ENCODE data around the gene ZNF576. TPM values are rescaled to one million over a fixed set of nuclear protein-coding genes. Genes with fewer than 3 reads are reported as not detected.
A peak's percentile ranks its signal among the peaks of the same experiment; 100 is the strongest.
"Not testable (repeated sequence)": the region's sequence is repeated elsewhere in the genome, so short reads cannot be mapped to it uniquely, and the experiment has no call there.

The ZNF576 gene, protein sequence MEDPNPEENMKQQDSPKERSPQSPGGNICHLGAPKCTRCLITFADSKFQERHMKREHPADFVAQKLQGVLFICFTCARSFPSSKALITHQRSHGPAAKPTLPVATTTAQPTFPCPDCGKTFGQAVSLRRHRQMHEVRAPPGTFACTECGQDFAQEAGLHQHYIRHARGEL
- 39.9 TPM for polyA plus RNA-seq (2012; ENCODE audit: insufficient read depth, insufficient read length, low read depth)

DNA sequence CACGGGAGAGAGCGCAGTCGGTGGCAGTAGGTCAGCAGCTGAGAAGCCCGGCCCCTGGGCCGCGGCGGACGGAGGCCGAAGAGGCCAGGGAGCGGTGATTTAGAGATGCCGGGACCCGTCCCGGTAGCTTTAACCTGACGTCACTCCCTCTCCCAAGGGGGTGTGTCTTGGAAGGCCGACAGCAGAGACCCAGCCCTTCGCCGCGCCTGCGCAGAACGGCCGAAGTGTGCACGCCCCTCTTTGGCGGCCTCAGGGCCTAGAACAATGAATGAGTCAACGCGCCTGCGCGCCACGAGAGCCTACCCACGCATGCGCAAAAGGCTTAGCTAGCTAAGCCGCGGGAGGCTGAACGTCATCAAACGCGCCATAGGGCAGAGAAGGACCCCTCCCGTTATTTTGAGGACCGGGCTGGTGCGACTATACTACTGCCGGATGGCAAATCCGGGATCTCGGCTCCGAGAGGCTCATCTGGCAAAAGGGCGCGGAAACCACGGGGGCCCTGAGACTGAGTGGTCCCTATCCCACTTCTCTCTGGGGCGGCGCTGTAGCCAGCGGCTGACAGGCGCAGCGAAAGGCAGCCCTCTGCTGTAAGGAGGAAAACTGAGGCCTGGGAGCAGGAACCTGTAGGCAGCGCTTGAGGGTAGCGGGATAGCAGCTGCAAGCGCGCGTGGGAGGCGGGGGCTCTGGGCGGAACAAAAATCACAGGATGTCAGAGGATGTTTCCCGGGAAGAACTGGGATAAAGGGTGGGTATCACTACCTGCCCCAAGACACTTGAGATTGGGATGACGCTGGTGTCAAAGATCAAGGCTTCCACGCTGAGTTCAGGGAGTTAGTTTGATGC is at the start of gene ZNF576, which contains the start of gene IRGQ:
TSS of gene ZNF576 (plus strand) at position 597 of the 843 bp plus-strand sequence. CDS start 514 bp downstream, outside the sequence.
TSS of gene IRGQ (minus strand) at position 136 of the 843 bp plus-strand sequence. CDS start 796 bp downstream, outside the sequence.
- TF ChIP-seq, protein P1, sequence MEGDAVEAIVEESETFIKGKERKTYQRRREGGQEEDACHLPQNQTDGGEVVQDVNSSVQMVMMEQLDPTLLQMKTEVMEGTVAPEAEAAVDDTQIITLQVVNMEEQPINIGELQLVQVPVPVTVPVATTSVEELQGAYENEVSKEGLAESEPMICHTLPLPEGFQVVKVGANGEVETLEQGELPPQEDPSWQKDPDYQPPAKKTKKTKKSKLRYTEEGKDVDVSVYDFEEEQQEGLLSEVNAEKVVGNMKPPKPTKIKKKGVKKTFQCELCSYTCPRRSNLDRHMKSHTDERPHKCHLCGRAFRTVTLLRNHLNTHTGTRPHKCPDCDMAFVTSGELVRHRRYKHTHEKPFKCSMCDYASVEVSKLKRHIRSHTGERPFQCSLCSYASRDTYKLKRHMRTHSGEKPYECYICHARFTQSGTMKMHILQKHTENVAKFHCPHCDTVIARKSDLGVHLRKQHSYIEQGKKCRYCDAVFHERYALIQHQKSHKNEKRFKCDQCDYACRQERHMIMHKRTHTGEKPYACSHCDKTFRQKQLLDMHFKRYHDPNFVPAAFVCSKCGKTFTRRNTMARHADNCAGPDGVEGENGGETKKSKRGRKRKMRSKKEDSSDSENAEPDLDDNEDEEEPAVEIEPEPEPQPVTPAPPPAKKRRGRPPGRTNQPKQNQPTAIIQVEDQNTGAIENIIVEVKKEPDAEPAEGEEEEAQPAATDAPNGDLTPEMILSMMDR (IDR thresholded peaks at IDR 0.05; ENCODE audit: low read depth, low read length), result no peak
- no peaks in the 10 kb centered on the region for H3K4me1 ChIP-seq
- no peaks in the 10 kb centered on the region for H3K9me3 ChIP-seq
- H3K36me3 ChIP-seq, result peaks cover 13% of the 10 kb centered on the region; the same call in 1 of the 2 replicates
- H3K27me3 ChIP-seq, result no peaks in the 10 kb centered on the region
- peak within 1 kb of the TSS; percentile 92 for H3K4me3 ChIP-seq (ENCODE audit: low read depth, low read length)
- peak; percentile 100 for DNase-seq

DNA sequence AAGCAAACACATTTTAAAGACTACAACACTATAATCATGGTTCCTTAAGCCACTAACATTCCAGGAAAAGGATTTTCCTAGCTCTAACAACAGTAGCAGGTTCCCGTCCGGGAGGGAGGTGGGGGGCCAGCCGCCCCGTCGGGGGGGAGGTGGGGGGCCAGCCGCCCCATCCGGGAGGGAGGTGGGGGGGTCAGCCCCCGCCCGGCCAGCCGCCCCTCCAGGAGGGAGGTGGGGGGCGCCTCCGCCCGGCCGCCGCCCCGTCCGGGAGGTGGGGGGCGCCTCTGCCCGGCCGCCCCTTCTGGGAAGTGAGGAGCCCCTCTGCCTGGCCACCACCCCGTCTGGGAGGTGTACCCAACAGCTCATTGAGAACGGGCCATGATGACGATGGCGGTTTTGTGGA is 48.5 kb upstream of the ZNF576 start:
- peaks cover 17% of the 10 kb centered on the region for H3K36me3 ChIP-seq
- H3K9me3 ChIP-seq; DNase-seq; H3K4me1 ChIP-seq; H3K4me3 ChIP-seq (ENCODE audit: low read depth, low read length); H3K27me3 ChIP-seq: not testable (repeated sequence)

DNA sequence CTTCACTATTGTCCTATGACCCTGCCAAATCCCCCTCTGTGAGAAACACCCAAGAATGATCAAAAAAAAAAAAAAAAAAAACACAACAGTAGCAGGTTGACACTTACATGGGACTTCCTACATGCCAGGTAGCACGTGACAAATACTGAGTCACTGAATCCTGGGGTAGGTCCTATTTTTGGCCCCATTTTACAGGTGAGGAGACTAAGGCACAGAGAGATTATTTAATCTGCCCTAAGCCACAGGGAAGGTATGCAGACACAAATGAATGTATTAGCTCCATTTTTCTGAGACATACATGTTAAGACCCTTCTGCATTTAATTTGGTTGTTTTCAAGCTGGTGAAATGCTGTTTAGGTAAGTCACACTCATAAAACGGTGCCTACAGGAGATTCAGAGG is 47.7 kb upstream of the ZNF576 start:
- Histone ChIP-seq H3K9me3 (no peaks in the 10 kb centered on the region), H3K4me3 (ENCODE audit: low read depth, low read length) (no peak overlapping the region), H3K4me1 (no peaks in the 10 kb centered on the region), H3K36me3 (peaks cover 22% of the 10 kb centered on the region), H3K27me3 (no peaks in the 10 kb centered on the region)
- TF ChIP-seq, protein P1 (IDR thresholded peaks at IDR 0.05; ENCODE audit: low read depth, low read length), result no peak
- no peak for DNase-seq

DNA sequence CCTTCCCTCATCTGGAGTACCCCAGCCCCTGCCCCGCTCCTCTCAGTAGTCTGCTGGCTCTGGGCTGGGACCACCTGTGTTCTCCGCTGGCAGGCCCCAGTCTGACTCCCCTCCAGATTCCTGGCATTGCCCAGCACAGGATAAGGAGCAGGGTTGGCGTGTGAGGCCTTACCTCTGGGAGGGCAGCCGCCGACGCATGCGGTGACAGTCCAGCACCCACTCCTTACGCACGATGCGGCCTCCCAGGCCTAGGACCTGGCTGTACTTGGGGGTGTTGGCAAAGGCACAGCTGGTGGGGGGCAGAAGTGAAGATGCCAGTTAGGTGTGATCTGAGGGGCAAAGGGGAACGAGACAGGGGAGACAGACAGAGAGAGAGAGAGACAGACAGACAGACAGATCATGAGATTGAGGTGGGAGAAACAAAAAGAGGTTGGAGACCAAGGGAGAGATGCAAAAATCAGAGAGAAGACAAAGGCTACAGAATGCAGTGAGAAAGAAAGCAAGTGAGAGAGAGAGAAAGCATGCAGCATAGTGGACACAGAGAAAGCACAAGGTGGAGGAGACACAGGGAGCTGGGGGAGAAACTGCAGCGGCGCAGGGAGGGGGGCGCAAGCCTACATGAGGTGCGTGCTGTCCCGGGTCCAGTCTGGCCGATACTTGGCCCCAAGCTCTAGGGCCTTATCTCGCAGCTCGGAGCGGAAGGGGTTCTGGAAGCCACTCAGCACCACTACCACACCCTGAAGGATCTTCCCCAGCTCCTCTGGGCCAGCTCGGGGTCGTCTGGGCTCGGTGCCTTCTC is 44.8 kb upstream of the ZNF576 start:
- Histone ChIP-seq H3K27me3 (no peaks in the 10 kb centered on the region; the same call in 1 of the 2 replicates), H3K4me3 (ENCODE audit: low read depth, low read length) (no peak overlapping the region), H3K9me3 (no peaks in the 10 kb centered on the region), H3K36me3 (peaks cover 40% of the 10 kb centered on the region), H3K4me1 (no peaks in the 10 kb centered on the region)
- no peak for DNase-seq
- TF ChIP-seq, protein P1 (IDR thresholded peaks at IDR 0.05; ENCODE audit: low read depth, low read length), result no peak

DNA sequence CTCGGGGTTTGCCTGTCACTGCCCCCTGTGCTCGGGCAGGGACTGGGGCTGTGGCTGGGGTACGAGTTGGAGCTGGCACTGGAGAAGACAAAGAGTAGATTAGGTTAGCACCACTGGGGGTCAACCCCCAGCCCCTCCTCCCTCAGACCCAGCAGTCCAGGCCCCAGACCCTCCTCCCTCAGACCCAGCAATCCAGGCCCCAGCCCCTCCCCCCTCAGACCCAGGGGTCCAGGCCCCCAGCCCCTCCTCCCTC is 44.3 kb upstream of the ZNF576 start:
- no peaks in the 10 kb centered on the region for H3K4me1 ChIP-seq
- no peak overlapping the region for H3K4me3 ChIP-seq (ENCODE audit: low read depth, low read length)
- H3K27me3 ChIP-seq, result no peaks in the 10 kb centered on the region; the same call in 1 of the 2 replicates
- no peaks in the 10 kb centered on the region for H3K9me3 ChIP-seq
- DNase-seq, result no peak
- H3K36me3 ChIP-seq, result peaks cover 40% of the 10 kb centered on the region
- TF ChIP-seq, protein P1 (IDR thresholded peaks at IDR 0.05; ENCODE audit: low read depth, low read length), result no peak

DNA sequence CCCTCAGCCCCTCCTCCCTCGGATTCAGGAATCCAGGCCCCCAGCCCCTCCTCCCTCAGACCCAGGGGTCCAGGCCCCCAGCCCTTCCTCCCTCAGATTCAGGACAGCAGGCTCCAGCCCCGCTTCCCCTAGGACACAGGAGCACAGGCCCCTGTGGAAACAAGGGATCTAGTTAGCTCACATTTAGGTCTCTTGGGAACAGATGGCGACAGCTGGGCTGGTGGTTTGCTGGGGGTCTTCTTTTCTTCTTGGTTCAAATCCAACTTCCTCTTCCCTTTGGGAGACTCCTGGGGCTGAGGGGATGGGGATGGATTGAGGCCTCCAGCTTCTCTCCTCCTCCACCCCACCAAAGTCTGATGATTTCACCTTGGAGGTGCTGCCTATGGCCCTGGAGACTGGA is 43.8 kb upstream of the ZNF576 start:
- Histone ChIP-seq H3K27me3 (no peaks in the 10 kb centered on the region; the same call in 1 of the 2 replicates), H3K36me3 (peaks cover 40% of the 10 kb centered on the region), H3K4me3 (ENCODE audit: low read depth, low read length) (no peak overlapping the region), H3K9me3 (no peaks in the 10 kb centered on the region), H3K4me1 (no peaks in the 10 kb centered on the region)
- TF ChIP-seq, protein P1 (IDR thresholded peaks at IDR 0.05; ENCODE audit: low read depth, low read length), result no peak
- no peak for DNase-seq
